HG02943 (cell line): Measurements from ENCODE around the gene SMYD3.
"Not testable (repeated sequence)": the region's sequence is repeated elsewhere in the genome, so short reads cannot be mapped to it uniquely, and the experiment has no call there.

Experiments
- ATAC-seq: cut with Tn5 transposase; IDR thresholded peaks from one replicate; pipeline ENCODE4 v1.9.1; 2021; ENCODE audit warnings: mild to moderate bottlenecking, low read depth, moderate library complexity; ENCODE audit not compliant: unreplicated experiment

The SMYD3 gene

DNA sequence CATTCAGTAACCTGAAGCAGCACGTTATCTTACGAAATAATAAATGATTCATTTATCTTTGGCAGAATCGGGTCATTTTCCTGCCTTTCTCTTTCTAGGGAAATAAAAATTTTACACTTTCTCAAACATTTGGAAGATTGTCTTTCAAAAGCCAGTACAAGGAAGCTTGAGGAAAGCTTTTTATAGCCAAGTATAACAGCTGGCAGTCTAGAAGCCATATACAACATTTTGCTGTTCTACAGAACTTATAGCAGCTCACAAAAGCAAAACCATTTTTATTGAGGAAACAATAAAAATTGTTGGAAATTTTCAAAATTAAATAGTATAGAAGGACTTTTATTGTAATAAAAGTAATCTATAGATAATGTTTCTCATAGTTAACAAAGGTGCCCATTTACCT lies 448.6 kb downstream of the SMYD3 start:
- no peak for ATAC-seq

DNA sequence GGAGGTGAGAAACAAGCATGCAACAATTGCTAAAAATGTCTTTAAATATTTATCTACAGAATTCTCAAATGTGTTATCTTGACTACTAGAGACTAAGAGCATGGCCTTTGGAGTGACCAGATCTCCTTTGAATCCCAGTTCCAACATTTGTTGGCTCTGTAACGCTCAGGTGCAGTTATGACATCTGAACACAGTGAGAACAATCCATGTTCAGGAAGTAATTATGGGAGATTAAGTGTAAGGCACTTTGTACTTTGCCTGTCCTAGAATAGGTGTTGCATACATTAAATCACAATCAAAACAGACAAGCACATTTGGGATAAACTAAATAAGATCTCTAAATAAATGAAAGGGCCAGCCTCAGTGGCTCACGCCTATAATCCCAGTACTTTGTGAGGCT lies 454.5 kb downstream of the SMYD3 start:
- ATAC-seq, result no peak

DNA sequence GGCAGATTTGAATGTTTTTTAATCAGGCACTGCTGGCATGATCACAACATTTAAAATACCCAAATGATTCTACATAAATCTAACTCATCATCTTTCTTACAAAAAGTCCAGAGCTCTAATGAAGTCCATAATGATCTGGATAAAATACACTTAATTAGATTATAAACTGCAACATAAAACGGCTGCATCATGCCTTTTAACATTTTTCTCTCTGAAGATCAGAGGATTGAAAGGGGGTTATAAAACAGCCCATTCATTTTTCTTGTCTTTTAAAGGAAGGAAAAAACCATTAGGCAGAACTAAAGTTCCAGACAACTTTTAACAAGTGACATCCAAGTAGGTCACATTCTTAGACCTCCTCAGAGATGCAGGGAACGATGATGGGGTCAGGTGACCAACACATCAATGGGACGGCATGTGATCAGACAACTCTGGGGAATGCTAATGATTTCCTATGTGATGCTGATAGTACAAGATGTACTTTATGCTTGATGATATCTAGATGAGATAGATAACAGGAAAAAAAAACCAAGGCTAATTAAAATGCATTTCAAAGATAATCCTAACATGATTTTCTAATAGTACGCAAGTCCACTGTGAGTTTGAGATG lies 455.1 kb downstream of the SMYD3 start:
- ATAC-seq, result no peak

DNA sequence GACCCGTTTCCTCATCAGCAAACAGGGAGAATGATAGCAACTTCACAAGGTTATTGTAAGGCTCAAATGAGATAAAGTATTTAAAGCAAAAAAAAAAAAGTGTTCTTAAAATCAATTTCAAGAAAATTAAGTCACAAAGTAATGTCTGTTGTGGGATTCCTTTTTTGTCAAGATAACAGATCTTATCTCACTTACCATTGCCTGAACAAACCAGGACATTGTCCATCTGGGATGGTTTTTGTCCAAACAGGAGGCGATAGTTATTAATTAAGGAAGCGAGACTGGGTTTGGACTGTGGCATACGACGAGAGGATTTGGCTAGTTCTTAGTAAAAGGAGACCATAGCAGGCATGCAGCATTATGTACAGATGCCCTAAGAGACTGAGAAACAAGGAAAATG lies 458.4 kb downstream of the SMYD3 start:
- no peak for ATAC-seq

GRCh38 chr1:246043556-246043955 lies 463.5 kb downstream of the SMYD3 start:
- no peak for ATAC-seq

DNA sequence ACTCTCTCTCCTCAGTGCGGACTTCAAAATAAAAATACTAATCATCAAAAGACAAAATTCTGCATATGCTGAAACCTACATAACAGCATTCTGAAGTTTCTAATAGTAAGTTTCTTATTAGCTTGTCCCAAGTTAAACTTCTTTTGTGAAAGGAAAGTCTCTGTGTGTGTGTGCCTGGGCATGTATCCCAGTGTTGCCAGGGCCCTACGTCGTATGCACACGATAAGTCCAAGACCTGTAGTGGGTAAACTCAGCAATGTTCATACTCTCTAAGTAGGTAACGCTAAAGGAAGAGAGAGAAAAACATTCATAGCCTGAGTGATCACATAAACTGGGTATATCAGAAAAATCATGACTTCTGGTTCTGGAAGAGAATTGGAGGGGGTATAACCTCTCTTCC lies 465.7 kb downstream of the SMYD3 start:
- no peak for ATAC-seq

DNA sequence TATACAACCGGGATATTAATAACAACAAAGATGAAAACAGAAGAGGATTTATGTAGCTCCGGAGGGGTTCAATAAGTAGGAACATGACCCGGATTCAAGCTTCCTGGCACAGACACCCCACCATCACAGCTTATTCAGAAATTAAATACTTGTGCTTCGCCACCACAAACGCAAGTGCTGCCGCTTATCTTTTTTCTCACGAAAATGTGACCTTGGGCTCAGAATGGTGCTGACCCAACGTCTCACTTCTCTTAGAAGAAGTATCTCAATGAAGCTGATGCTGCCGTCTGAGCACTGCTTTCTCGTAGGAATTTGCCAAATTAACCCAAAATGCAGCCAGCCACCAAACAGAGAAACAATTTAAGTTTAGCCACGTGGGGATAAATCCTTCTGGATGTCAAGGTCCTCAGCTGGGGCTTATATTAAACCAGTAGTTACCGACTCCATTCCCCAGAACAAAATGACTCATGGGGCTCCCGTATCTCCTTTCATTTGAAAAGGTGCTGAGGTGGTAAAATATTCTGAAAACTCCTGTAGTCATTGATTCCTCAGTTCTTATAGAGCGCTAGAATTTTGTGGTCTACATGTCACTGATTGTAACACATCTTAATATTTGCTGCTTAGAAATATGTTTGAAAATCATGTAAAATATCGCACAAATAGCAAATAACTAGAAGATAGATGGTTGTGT lies 466.7 kb downstream of the SMYD3 start:
- no peak for ATAC-seq

GRCh38 chr1:246039584-246039983 lies 467.5 kb downstream of the SMYD3 start:
- ATAC-seq, result no peak

- ATAC-seq, result no peak
Observed at GRCh38 chr1:246037832-246038231, 469.2 kb downstream of the SMYD3 start.

- no peak for ATAC-seq
Observed at GRCh38 chr1:246036175-246036574, 470.9 kb downstream of the SMYD3 start.

DNA sequence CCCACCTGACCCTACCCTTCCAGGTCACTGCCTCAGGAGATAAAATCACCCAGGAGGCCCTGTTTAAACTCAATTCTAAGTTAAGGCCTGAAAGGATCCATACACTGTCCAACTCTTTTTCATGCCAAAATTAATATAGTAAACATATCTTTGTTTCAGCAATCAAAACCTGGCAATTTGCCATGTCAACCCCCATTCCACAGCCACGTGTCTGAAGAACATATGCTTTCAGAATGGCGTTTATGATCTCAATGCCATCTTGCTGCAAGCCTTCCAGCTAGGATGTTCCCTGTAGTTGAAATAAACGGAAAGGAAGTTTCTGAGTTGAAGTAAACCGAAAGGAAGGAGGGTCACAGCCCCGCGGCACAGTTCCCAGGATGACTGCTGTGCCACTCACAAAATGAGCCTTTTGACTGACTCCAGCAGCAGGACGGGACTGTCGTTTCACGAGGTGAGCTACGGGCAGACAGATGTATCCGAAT lies 472.0 kb downstream of the SMYD3 start:
- ATAC-seq, result no peak

- ATAC-seq, result no peak
Observed at GRCh38 chr1:246034630-246035029, 472.4 kb downstream of the SMYD3 start.

- ATAC-seq, result no peak
Observed at GRCh38 chr1:246032984-246033383, 474.1 kb downstream of the SMYD3 start.

GRCh38 chr1:246032031-246032551 lies 475.0 kb downstream of the SMYD3 start:
- ATAC-seq, result no peak

- no peak for ATAC-seq
Observed at GRCh38 chr1:246029616-246030015, 477.5 kb downstream of the SMYD3 start.

- not testable (repeated sequence) for ATAC-seq
Observed at GRCh38 chr1:246024118-246024517, 483.0 kb downstream of the SMYD3 start.

- no peak for ATAC-seq
Observed at GRCh38 chr1:246020211-246020954, 486.7 kb downstream of the SMYD3 start.

- ATAC-seq, result no peak
Observed at GRCh38 chr1:246018146-246018545, 488.9 kb downstream of the SMYD3 start.

GRCh38 chr1:246012341-246012740 lies 494.7 kb downstream of the SMYD3 start:
- ATAC-seq, result no peak

- no peak for ATAC-seq
Observed at GRCh38 chr1:246010386-246010785, 496.7 kb downstream of the SMYD3 start.

DNA sequence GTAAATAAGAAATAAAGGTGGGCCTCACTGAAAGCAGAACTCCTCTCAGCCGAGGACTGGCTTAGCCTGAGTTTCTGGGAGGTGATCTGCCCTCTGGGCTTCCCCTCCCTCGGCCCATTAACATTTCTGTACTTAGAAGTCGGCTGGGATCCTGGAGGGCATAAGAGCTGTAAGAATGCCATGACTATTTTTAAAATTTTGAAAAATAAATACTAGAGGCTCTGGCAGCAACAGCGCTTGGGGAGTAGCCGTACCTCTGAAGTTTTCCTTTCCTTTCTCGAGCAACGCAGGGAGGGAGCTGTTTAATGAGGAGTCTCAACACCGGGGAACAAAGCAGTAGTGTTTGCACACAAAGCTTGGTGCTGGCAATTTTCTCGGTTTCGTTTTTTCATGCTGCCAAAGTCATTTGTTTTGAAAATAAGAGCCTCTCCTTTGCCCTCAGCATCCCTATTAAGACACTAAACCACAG lies 498.7 kb downstream of the SMYD3 start:
- ATAC-seq, result no peak
